ENCODE data around the gene PHLDB1. TPM values are rescaled to one million over a fixed set of nuclear protein-coding genes. Genes with fewer than 3 reads are reported as not detected.
A peak's percentile ranks its signal among the peaks of the same experiment; 100 is the strongest.

The PHLDB1 gene
- total RNA-seq, 1 donor from 2014 or later = 35.7 TPM

- Mint-ChIP-seq H3K9me3 (no peaks in the 10 kb centered on the region), H3K36me3 (peaks cover 15% of the 10 kb centered on the region), H3K4me3 (no peak overlapping the region), H3K27me3 (ENCODE audit: insufficient read depth, low read depth) (peaks cover 15% of the 10 kb centered on the region), H3K4me1 (peaks cover 41% of the 10 kb centered on the region), H3K27ac (no peak overlapping the region)
- peaks cover 48% of the 10 kb centered on the region for H3K27me3 ChIP-seq
- DNase-seq (ENCODE audit: low spot score) = no peak
- no peak overlapping the region for H3K4me2 ChIP-seq
- H4K20me1 ChIP-seq (ENCODE audit: low read depth) = peaks cover 9% of the 10 kb centered on the region
- H2AFZ ChIP-seq (replicated peaks) = no peak overlapping the region
- no peaks in the 10 kb centered on the region for H3K9me3 ChIP-seq (ENCODE audit: low read depth)
- H3K79me2 ChIP-seq (ENCODE audit: low read depth) = no peaks in the 10 kb centered on the region
- H3K4me1 ChIP-seq = peaks cover 27% of the 10 kb centered on the region
- H3F3A ChIP-seq (ENCODE audit: low read depth) = peaks cover 32% of the 10 kb centered on the region
- H3K27ac ChIP-seq = no peak overlapping the region
- H3K4me3 ChIP-seq = no peak overlapping the region
- H3K36me3 ChIP-seq = peaks cover 9% of the 10 kb centered on the region
- H3K9ac ChIP-seq = no peak overlapping the region
- TF ChIP-seq EZH2phosphoT487 (IDR thresholded peaks at IDR 0.05) = no peak
- TF ChIP-seq CTCF (IDR thresholded peaks at IDR 0.05) = no peak
- TF ChIP-seq EZH2 (IDR thresholded peaks at IDR 0.05) = no peak
Measured at GRCh38 chr11:118604566-118604965, 2.8 kb upstream of the PHLDB1 start.

GRCh38 chr11:118605116-118605867 lies 2.1 kb upstream of the PHLDB1 start:
- H3K9me3 ChIP-seq (ENCODE audit: low read depth) = no peaks in the 10 kb centered on the region
- peak; percentile 47 for DNase-seq (ENCODE audit: low spot score)
- H3K4me2 ChIP-seq = peak overlapping the region; percentile 29
- H3K4me3 ChIP-seq = no peak overlapping the region
- H3K27ac ChIP-seq = no peak overlapping the region
- Mint-ChIP-seq H3K27ac (peak overlapping the region; percentile 25), H3K4me1 (peaks cover 46% of the 10 kb centered on the region), H3K9me3 (no peaks in the 10 kb centered on the region), H3K4me3 (no peak overlapping the region), H3K27me3 (ENCODE audit: insufficient read depth, low read depth) (peaks cover 20% of the 10 kb centered on the region), H3K36me3 (peaks cover 9% of the 10 kb centered on the region)
- TF ChIP-seq EZH2phosphoT487 (IDR thresholded peaks at IDR 0.05) = no peak
- TF ChIP-seq EZH2 (IDR thresholded peaks at IDR 0.05) = no peak
- TF ChIP-seq CTCF (IDR thresholded peaks at IDR 0.05) = no peak
- H3K9ac ChIP-seq = no peak overlapping the region
- peaks cover 32% of the 10 kb centered on the region for H3F3A ChIP-seq (ENCODE audit: low read depth)
- no peak overlapping the region for H2AFZ ChIP-seq (replicated peaks)
- H4K20me1 ChIP-seq (ENCODE audit: low read depth) = peaks cover 9% of the 10 kb centered on the region
- H3K4me1 ChIP-seq = peaks cover 33% of the 10 kb centered on the region
- peaks cover 55% of the 10 kb centered on the region for H3K27me3 ChIP-seq
- peaks cover 2% of the 10 kb centered on the region for H3K36me3 ChIP-seq
- no peaks in the 10 kb centered on the region for H3K79me2 ChIP-seq (ENCODE audit: low read depth)

- Histone ChIP-seq H3K4me2 (peak overlapping the region; percentile 29), H3K9ac (no peak overlapping the region), H3K79me2 (ENCODE audit: low read depth) (no peaks in the 10 kb centered on the region), H3K9me3 (ENCODE audit: low read depth) (no peaks in the 10 kb centered on the region), H2AFZ (replicated peaks) (no peak overlapping the region), H3K27ac (no peak overlapping the region), H3K27me3 (peaks cover 65% of the 10 kb centered on the region), H4K20me1 (ENCODE audit: low read depth) (peaks cover 9% of the 10 kb centered on the region), H3F3A (ENCODE audit: low read depth) (peaks cover 35% of the 10 kb centered on the region), H3K36me3 (no peaks in the 10 kb centered on the region), H3K4me3 (no peak overlapping the region), H3K4me1 (peaks cover 40% of the 10 kb centered on the region)
- peak; percentile 52 for DNase-seq (ENCODE audit: low spot score)
- no peak overlapping the region for H3K27ac Mint-ChIP-seq
- TF ChIP-seq EZH2 (IDR thresholded peaks at IDR 0.05) = no peak
- TF ChIP-seq EZH2phosphoT487 (IDR thresholded peaks at IDR 0.05) = peak; percentile 29
- no peak for TF ChIP-seq CTCF (IDR thresholded peaks at IDR 0.05)
- peaks cover 49% of the 10 kb centered on the region for H3K4me1 Mint-ChIP-seq
- no peaks in the 10 kb centered on the region for H3K9me3 Mint-ChIP-seq
- H3K27me3 Mint-ChIP-seq (ENCODE audit: insufficient read depth, low read depth) = peaks cover 20% of the 10 kb centered on the region
- H3K4me3 Mint-ChIP-seq = peak overlapping the region; percentile 61
- H3K36me3 Mint-ChIP-seq = peaks cover 5% of the 10 kb centered on the region
Measured at GRCh38 chr11:118606157-118606843, 1.1 kb upstream of the PHLDB1 start.

Data from neural progenitor cell (in vitro differentiated cells).